Stimulated activated CD4-positive, alpha-beta T cell treated with anti-CD3 and anti-CD28 coated beads, Interleukin-12 subunit alpha, Interleukin-12 subunit beta, amount 100 ng/mL, for 48 hours (primary cell): ENCODE measurements around the gene POP5.
"Not testable (repeated sequence)": the region's sequence is repeated elsewhere in the genome, so short reads cannot be mapped to it uniquely, and the experiment has no call there.

Experiments used
- DNase-seq, 3 donors: peaks; one replicate each; pipeline ENCODE4 v3.0.0-alpha.2; 2020; ENCODE audit warnings: low read depth in 2 of 3, low spot score in 1 of 3

POP5 gene

DNA sequence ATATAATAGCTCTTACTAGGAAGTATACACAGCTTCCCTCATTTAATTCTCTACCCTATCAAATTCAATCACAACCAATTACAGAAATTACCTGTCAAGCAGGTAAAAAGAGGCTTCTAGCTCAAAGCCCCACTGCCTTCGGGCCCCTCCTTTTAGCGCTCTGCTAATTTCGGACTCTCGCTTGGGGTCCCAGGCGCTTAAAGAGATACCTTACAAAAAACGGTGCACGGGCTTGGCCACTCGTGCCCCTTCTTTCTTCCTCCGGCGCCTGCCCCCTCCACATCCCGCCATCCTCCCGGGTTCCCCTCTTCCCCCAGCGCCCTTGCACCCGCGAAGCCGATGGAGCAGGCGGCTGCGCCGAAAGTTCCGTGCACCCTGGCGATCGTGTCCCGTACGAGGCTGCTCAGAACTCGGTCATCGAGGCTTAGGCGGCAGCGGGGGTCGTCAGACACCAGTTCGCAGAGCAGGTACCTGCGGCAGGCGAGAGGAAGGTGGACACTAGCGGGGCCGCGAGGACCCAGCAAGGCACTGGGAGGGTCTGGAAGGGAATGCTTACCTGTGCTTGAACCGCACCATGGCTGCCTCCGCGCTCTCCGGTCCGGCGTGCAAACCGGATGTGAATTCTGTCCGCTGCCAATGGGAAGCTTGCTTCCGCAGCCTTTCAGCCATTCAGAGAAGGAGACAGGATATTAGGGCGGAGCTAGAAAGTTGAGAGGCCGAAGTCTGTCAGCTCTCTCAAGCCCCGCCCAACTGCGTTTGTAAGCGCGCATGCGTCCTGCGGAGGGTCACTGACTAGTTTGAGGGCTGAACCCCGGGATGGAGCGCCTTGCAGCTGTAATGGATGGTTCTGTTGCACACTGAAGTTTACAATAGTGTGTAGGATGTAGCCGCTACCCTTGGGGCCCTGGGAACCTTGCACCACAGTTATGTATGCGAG is at the start of gene POP5:
Gene POP5 (minus strand): TSS at position 616 of the 937 bp plus-strand sequence. CDS start 40 bp downstream, at position 576.
- DNase-seq, result peak; percentile 90 to 94 (median 91)

GRCh38 chr12:120630104-120630892 is 49.1 kb upstream of the POP5 start:
- DNase-seq, result no peak

- no peak for DNase-seq
These were observed 47.7 kb upstream of the POP5 start for GRCh38 chr12:120628919-120629318.

- DNase-seq, result no peak
These were observed 44.6 kb upstream of the POP5 start for GRCh38 chr12:120625557-120626419.

DNA sequence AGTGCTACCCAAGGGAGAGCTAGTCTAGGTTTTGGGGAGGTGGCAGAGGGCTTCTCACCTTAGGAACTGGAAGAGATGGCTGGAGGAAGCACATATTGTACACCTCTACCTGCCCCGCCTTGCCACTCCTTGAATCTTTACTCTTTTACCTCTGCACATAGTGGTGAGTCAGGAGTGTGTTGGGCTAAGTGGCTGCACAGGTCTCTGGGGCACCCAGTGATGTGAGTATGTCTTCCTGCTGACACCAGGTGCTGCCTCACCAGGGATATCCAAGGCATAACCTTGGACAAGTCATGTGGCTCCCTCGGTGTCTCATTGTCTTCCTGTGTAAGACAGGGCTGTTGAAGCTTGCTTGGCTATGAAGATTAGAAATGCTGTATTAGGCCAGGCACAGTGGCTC is 39.4 kb upstream of the POP5 start:
- no peak for DNase-seq

- DNase-seq, result no peak
These were observed 37.9 kb upstream of the POP5 start for GRCh38 chr12:120618954-120619615.

- not testable (repeated sequence) for DNase-seq
These were observed 36.6 kb upstream of the POP5 start for GRCh38 chr12:120617767-120618166.

DNA sequence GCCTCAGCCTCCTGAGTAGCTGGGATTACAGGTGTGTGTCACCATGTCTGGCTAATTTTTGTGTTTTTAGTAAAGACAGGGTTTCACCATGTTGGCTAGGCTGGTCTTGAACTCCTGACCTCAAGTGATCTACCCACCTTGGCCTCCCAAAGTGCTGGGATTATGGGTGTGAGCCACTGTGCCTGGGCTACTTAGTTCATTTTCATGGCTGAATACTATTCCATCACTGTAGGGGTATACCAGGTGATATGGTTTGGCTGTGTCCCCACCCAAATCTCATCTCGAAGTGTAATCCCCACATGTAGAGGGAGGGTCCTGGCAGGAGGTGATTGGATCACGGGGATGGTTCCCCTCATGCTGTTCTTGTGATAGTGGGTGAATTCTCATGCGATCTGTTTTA is 36.0 kb upstream of the POP5 start:
- not testable (repeated sequence) for DNase-seq

DNA sequence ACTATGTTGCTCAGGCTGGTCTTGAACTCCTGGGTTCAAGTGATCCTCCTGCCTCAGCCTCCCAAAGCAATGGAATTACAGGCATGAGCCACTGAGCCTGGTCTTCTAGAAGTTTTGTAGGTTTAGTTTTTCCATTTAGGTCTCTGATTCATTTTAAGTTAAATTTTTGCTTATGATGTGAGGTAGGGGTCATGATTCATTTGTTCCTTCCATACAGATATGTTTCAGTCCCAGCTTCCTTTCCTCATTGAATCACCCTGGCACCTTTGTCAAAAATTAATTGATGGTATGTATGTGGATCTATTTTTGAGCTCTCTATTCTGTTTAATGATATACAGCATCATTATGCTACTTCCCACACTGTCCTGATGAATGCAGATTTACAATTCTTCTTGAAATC is 33.6 kb upstream of the POP5 start:
- no peak for DNase-seq

GRCh38 chr12:120611534-120611933 is 30.3 kb upstream of the POP5 start:
- DNase-seq, result not testable (repeated sequence)

- DNase-seq, result no peak
These were observed 29.4 kb upstream of the POP5 start for GRCh38 chr12:120610560-120610959.

DNA sequence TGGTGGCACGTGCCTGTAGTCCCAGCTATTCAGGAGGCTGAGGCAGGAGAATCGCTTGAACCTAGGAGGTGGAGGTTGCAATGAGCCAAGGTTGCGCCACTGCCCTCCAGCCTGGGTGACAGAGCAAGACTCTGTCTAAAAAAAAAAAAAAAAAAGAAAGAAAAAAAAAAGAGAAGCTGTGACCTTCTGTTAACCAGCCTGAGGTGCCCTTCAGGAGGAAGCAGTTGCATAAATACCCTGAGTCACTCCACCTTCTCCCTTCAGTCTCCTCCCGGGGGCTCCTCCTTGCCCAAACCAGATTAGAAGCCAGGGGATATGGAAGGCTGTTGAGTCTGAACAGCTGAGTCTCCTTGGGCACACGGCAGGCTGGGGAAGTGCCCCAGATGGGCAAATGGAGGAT is 21.2 kb upstream of the POP5 start:
- DNase-seq, result not testable (repeated sequence)

DNA sequence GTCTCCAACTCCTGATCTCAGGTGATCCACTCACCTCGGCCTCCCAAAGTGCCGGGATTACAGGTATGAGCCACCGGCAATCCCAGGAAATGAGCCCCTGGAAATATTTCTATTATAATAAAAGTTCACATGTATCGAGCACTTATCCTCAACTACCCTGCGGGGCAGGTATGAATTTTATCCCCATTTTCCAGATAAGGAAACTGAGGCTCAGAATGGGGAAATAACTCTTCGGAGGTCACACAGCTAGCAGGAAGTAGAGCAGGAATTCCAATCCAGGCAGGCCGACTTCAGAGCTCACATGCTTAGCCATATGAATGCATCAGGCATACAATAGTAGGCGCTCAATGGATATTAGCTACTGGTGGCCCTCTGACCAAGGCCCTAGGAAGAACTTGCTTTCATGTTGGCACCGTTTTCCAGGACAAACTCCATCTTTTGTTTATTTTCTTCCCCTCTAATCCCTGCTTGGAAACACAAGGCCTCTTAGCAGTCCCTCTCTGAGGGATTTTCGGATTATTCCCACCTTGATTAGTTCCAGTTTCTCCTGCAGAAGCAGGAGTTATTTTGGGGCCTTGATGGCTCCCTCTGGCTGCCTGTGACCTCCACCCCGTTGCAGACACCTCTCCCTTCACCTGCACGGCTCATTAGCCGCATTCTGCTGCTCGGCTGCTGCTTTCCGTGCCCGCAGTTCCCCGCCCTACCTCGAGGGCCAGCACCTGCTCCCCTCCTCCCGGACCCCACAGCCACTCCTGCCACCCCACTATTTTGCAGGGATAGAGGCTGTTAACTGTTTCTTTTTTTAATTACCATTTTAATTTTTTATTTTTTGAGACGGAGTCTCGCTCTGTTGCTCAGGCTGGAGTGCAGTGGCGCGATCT is 18.7 kb upstream of the POP5 start:
- no peak for DNase-seq

GRCh38 chr12:120598674-120599463 is 17.7 kb upstream of the POP5 start:
- DNase-seq, result no peak

GRCh38 chr12:120597861-120598260 is 16.7 kb upstream of the POP5 start:
- no peak for DNase-seq

- DNase-seq, result no peak
These were observed 15.7 kb upstream of the POP5 start for GRCh38 chr12:120596901-120597300.

DNA sequence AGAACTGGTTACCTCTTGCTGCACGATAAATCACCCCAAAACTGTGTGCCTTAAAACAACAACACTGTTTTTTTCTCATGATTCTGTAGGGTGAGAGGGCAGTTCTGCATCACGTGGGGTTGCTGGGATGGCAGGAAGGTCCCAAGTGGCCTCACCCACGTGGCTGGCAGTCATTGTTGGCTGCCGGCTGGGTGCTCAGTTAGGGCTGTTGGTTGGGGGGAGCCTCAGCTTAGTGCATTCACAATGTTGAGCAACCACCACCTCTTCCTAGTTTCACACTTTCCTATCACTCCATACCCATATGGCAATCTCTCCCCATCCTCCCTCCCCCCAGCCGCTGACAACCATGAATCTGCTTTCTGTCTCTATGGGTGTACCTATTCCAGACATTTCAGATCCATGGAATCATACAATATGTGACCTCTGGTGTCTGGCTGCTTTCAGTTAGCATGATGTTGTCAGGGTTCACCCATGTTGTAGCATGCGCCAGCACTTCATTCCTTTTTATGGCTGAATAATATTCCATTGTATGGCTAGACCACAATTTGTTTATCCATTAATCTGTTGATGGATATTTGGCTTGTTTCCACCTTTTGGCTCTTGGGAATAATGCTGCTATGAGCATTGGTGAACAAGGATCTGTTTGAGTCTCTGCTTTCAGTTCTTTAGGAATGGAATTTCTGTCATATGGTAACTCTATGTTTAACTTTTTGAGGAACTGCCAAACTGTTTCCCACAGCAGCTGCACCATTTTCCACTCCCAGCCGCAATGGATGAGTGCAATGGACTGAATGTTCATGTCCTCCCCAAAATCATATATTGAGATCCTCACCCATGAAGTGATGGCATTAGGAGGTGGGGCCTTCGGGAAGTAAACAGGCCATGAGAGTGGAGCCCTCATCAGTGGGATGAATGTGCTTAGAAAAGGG is 11.2 kb upstream of the POP5 start:
- DNase-seq, result no peak
